HEK293T (cell line): ENCODE data around the gene CDYL2.

Source experiments
- ELF4 ChIP-seq: fragments of 450-650 bp; IDR thresholded peaks from 2 replicates; pipeline ENCODE4 v1.6.1; 2017; ENCODE audit warnings: antibody characterized with exemption
- FOXA1 ChIP-seq: fragments of 450-650 bp; IDR thresholded peaks from 2 replicates; pipeline ENCODE4 v1.6.1; 2016; ENCODE audit warnings: mild to moderate bottlenecking
- FOXM1 ChIP-seq: fragments of 450-650 bp; IDR thresholded peaks from 2 replicates; pipeline ENCODE4 v1.6.1; 2017; ENCODE audit warnings: mild to moderate bottlenecking, borderline replicate concordance
- L3MBTL2 ChIP-seq: fragments of 450-650 bp; conservative IDR thresholded peaks from 2 replicates; pipeline ENCODE4 v1.6.1; 2016; ENCODE audit warnings: mild to moderate bottlenecking
- NFRKB ChIP-seq: fragments of 450-650 bp; IDR thresholded peaks from 2 replicates; pipeline ENCODE4 v1.6.1; 2016; ENCODE audit warnings: mild to moderate bottlenecking, moderate library complexity
- PKNOX1 ChIP-seq: fragments of 450-650 bp; IDR thresholded peaks from 2 replicates; pipeline ENCODE4 v1.6.1; 2016
- SP1 ChIP-seq: fragments of 450-650 bp; IDR thresholded peaks from 2 replicates; pipeline ENCODE4 v1.6.1; 2017
- TARDBP ChIP-seq: fragments of 450-650 bp; IDR thresholded peaks from 2 replicates; pipeline ENCODE4 v1.6.1; 2016

- TF ChIP-seq SP1 (no peak), TARDBP (no peak), NFRKB (no peak), L3MBTL2 (no peak), ELF4 (no peak), PKNOX1 (no peak), FOXA1 (no peak), FOXM1 (no peak)
Measured at GRCh38 chr16:80851831-80852230, 47.4 kb upstream of the CDYL2 start.
